Osteoblast (primary cell): Measurements from ENCODE around the gene OVCA2. TPM values are rescaled to one million over a fixed set of nuclear protein-coding genes. Genes with fewer than 3 reads are reported as not detected.
A peak's percentile ranks its signal among the peaks of the same experiment; 100 is the strongest.

Experiments used
- DNase-seq: peaks from one replicate; pipeline ENCODE4 v3.0.0; 2011; ENCODE audit warnings: low spot score, mixed read lengths; ENCODE audit not compliant: insufficient read length; ENCODE audit errors: missing footprints
- H2AFZ ChIP-seq: 2 replicates; pipeline ENCODE4 v1.6.0; 2011; ENCODE audit warnings: mild to moderate bottlenecking, low read length
- H3K27ac ChIP-seq: 2 replicates; pipeline ENCODE4 v1.5.1; 2011; ENCODE audit warnings: mild to moderate bottlenecking, low read depth, low read length, moderate library complexity
- H3K27me3 ChIP-seq: 2 replicates; pipeline ENCODE4 v1.6.0; 2012; ENCODE audit warnings: mild to moderate bottlenecking, control low read depth, inconsistent platforms, low read length, moderate library complexity; ENCODE audit not compliant: insufficient read depth
- H3K36me3 ChIP-seq: 2 replicates; pipeline ENCODE4 v1.5.1; 2011; ENCODE audit warnings: mild to moderate bottlenecking, low read length, control low read depth, moderate library complexity; ENCODE audit not compliant: insufficient read depth
- H3K4me1 ChIP-seq: 2 replicates; pipeline ENCODE4 v1.5.1; 2011; ENCODE audit warnings: mild to moderate bottlenecking, low read length, control low read depth, moderate library complexity; ENCODE audit not compliant: insufficient read depth
- H3K4me2 ChIP-seq: 2 replicates; pipeline ENCODE4 v1.6.0; 2011; ENCODE audit warnings: mild to moderate bottlenecking, low read length; ENCODE audit not compliant: insufficient read depth
- H3K4me3 ChIP-seq: fragments of 200-600 bp; sonication (generic); 3 replicates; pipeline ENCODE4 v1.5.1; 2012; ENCODE audit warnings: mild to moderate bottlenecking, low read length, inconsistent platforms; ENCODE audit not compliant: insufficient read depth
- H3K79me2 ChIP-seq: 2 replicates; pipeline ENCODE4 v1.6.0; 2012; ENCODE audit warnings: mild to moderate bottlenecking, low read length, control low read depth, inconsistent platforms; ENCODE audit not compliant: insufficient read depth
- H3K9me3 ChIP-seq: 2 replicates; pipeline ENCODE4 v1.5.1; 2011; ENCODE audit warnings: low read depth, low read length, control low read depth
- H4K20me1 ChIP-seq: 2 replicates; pipeline ENCODE4 v1.6.0; 2012; ENCODE audit warnings: mild to moderate bottlenecking, low read length, control low read depth; ENCODE audit not compliant: insufficient read depth
- total RNA-seq: library from RNA; depleted of rRNA; stranded (reverse); fragments of >200 nt; gene quantifications from 2 replicates; pipeline ENCODE4 v1.2.3, GENCODE V29; 2012
- TF ChIP-seq, protein P1 (sequence below): IDR thresholded peaks from 2 replicates; pipeline ENCODE4 v1.5.1; 2011; ENCODE audit warnings: mild to moderate bottlenecking, low read depth, low read length, moderate library complexity; ENCODE audit errors: extremely low read depth

The OVCA2 gene
- total RNA-seq, 1 donor, result 59.0 TPM

- peak; percentile 87 for DNase-seq
- Histone ChIP-seq H3K4me3 (peak overlapping the region; percentile 64), H3K4me2 (peak overlapping the region; percentile 69)
Measured at GRCh38 chr17:1997927-1998742, 43.7 kb upstream of the OVCA2 start.

DNA sequence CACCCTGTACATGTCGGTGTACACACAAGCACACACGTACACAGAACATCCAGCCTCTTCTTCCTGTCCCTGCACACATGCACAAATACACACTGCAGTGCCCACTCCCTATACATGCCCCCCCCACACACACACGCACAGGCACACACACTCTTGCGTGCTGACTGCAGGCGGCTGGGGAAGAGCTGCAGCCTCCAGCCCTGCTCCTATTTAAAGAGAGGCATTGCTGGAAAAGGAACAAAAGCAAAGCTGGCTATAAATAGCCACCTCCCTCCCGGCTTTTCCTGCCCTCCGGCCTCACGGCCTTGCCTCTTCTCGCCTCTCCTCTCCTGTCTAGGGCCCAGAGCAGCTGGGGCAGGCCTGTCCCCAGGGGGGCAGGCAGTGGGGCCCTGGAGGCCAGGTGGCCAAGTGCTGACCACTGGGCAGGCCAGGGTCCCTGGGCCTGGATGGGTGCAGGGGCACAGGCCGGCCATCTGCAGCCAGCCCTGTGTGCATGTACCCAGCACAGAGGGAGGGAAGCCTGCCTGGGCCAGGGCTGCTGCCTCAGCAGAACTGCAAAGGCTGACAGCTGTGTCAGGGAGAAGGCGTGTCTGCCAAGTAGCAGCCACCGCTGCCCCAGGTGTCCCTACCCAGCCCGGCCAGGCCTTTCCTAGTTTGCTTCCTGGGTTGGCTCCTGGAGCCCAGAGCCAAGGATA, 42.1 kb upstream of the OVCA2 start:
- DNase-seq, result peak; percentile 89
- TF ChIP-seq, protein P1, sequence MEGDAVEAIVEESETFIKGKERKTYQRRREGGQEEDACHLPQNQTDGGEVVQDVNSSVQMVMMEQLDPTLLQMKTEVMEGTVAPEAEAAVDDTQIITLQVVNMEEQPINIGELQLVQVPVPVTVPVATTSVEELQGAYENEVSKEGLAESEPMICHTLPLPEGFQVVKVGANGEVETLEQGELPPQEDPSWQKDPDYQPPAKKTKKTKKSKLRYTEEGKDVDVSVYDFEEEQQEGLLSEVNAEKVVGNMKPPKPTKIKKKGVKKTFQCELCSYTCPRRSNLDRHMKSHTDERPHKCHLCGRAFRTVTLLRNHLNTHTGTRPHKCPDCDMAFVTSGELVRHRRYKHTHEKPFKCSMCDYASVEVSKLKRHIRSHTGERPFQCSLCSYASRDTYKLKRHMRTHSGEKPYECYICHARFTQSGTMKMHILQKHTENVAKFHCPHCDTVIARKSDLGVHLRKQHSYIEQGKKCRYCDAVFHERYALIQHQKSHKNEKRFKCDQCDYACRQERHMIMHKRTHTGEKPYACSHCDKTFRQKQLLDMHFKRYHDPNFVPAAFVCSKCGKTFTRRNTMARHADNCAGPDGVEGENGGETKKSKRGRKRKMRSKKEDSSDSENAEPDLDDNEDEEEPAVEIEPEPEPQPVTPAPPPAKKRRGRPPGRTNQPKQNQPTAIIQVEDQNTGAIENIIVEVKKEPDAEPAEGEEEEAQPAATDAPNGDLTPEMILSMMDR, result no peak
- Histone ChIP-seq H3K4me2 (no peak overlapping the region), H3K27me3 (peaks cover 8% of the 10 kb centered on the region), H2AFZ (peak overlapping the region; percentile 81), H3K9me3 (no peaks in the 10 kb centered on the region), H3K27ac (no peak overlapping the region), H3K4me1 (peaks cover 5% of the 10 kb centered on the region), H3K36me3 (no peaks in the 10 kb centered on the region), H3K79me2 (no peaks in the 10 kb centered on the region), H4K20me1 (no peaks in the 10 kb centered on the region), H3K4me3 (no peak overlapping the region)

More at GRCh38 chr17:1997927-1998742, 43.7 kb upstream of the OVCA2 start:
- TF ChIP-seq, protein P1, result no peak
- Histone ChIP-seq H2AFZ (peak overlapping the region; percentile 22), H4K20me1 (no peaks in the 10 kb centered on the region), H3K9me3 (no peaks in the 10 kb centered on the region), H3K27me3 (peaks cover 8% of the 10 kb centered on the region), H3K36me3 (no peaks in the 10 kb centered on the region), H3K27ac (no peak overlapping the region), H3K79me2 (no peaks in the 10 kb centered on the region), H3K4me1 (peaks cover 5% of the 10 kb centered on the region)

DNA sequence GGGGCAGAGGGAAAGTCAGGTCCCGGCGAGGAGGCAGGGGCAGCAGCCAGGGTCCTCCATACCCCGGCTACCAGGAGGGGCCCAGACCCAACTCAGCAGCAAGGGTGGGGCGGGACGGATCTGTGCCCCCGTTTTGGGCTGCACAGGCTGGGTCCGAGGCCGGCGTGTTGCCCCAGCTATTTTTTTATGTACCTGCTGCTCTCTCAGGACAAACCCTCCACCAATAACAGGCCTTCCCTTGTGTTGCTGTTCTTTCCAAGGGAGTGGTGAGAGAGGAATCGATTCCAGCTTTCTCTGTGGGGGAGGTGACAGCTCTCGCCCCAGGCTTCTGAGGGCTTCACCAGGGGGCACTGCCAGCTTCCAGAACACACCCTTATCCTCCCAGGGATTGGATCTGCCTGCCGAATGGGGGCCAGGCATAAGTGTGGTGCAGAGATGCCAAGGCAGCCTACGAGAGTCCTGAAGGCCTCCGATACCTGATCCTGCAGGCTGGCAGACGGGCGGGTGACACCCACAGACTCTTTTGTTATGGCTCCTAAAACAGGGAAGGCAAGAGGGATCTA, 39.0 kb upstream of the OVCA2 start:
- DNase-seq, result no peak
- H3K27ac ChIP-seq, result no peak overlapping the region
- H3K27me3 ChIP-seq, result no peaks in the 10 kb centered on the region
- no peak overlapping the region for H3K4me3 ChIP-seq
- H3K36me3 ChIP-seq, result no peaks in the 10 kb centered on the region
- H3K9me3 ChIP-seq, result no peaks in the 10 kb centered on the region
- H3K4me1 ChIP-seq, result peaks cover 5% of the 10 kb centered on the region
- no peak overlapping the region for H2AFZ ChIP-seq
- TF ChIP-seq, protein P1, result no peak
- H3K4me2 ChIP-seq, result no peak overlapping the region
- H4K20me1 ChIP-seq, result no peaks in the 10 kb centered on the region
- no peaks in the 10 kb centered on the region for H3K79me2 ChIP-seq

DNA sequence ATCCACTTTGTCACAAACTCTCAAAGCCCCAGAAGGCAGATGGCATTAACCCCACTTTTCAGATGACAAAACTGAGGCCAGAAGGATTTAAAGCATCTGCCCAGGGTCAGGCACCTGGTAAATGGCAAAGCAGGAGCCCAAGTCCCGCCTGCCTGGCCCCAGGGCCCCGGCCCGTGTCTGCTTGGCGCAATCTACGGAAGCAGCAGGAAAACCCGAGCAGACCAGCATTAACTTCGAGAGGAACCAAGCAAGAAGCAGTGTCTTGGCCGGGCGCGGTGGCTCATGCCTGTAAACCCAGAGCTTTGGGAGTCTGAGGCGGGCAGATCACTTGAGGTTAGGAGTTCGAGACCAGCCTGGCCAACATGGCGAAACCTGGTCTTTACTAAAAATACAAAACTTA, 38.3 kb upstream of the OVCA2 start:
- H3K4me2 ChIP-seq, result no peak overlapping the region
- H3K27ac ChIP-seq, result no peak overlapping the region
- no peaks in the 10 kb centered on the region for H3K27me3 ChIP-seq
- no peak overlapping the region for H2AFZ ChIP-seq
- H3K4me1 ChIP-seq, result peaks cover 5% of the 10 kb centered on the region
- H3K36me3 ChIP-seq, result no peaks in the 10 kb centered on the region
- no peaks in the 10 kb centered on the region for H4K20me1 ChIP-seq
- no peaks in the 10 kb centered on the region for H3K9me3 ChIP-seq
- TF ChIP-seq, protein P1, result no peak
- DNase-seq, result no peak
- no peak overlapping the region for H3K4me3 ChIP-seq
- no peaks in the 10 kb centered on the region for H3K79me2 ChIP-seq
